GM18951 (cell line): ENCODE data around the gene KCNIP3.

ENCODE experiments used
- POLR2A ChIP-seq: IDR thresholded peaks from 4 replicates; pipeline ENCODE4 v1.6.1; 2011; ENCODE audit warnings: mild to moderate bottlenecking; ENCODE audit not compliant: insufficient read length, insufficient read depth; ENCODE audit errors: extremely low read depth
- in situ Hi-C: fragments of 300-500 bp; cut with MboI; formaldehyde crosslinking; loops from one replicate; pipeline ENCODE4 v1.12.0; 2022; ENCODE audit warnings: low sequenced_read_pairs, mixed read lengths, inconsistent platforms; ENCODE audit not compliant: unreplicated experiment

Gene KCNIP3

DNA sequence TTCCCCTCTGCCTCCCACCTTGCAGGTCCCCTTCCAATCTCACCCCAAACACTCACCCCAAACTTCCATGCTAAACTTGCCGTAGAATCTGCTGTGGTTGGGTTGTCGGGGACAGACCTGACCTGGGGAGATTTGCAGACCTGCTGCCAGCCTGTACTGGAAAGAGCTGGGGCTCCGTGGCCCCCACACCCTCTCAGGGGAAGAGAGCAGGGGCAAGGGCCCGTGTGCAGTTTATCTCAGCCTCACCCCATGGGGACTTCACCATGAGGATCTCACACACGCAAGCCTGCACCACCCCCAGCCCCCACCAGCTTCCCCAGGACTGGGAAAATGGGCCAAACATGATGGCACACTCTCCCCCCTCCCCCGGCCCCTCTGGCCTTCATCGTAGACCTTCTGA, 30.7 kb downstream of the KCNIP3 start:
- in situ Hi-C loops: no loop called here
- no peak for TF ChIP-seq POLR2A

DNA sequence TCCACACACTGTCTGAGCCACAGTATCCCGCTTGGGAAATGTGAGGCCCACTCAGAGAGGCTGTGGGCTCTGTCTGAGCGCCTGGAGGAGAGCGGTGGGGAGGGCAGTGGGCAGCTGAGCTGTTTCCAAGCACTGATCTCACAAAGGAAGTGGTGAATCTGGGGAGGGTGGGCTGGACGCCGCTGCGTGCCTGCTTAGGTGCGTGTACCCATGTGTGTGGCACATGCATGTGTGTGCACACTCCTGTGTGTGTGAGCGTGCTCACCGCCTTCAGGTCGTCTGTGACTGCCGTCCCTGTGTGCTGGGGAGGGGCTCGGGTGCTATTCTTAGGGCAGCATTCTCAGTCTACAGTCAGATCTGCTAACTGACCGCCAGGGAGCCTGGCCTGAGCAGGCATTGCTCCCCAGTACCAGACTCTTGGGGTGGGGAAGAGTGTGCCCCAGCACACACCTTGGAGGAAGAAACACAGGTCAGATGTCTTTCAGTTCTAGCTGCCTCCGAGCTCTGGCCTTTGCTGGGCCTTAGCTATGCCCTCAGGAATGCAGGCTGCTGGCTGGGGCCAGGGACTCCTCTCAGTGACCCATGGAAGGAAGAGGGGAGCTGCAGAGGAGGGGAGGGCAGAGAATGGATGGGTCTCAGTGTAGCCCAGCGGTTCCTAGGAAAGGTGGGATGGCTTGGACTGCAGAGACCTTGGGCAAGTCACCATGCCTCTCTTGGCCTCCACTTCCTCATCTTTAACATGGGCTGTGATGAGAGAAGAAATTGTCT, 31.4 kb downstream of the KCNIP3 start:
- in situ Hi-C loops: no loop called here
- no peak for TF ChIP-seq POLR2A

DNA sequence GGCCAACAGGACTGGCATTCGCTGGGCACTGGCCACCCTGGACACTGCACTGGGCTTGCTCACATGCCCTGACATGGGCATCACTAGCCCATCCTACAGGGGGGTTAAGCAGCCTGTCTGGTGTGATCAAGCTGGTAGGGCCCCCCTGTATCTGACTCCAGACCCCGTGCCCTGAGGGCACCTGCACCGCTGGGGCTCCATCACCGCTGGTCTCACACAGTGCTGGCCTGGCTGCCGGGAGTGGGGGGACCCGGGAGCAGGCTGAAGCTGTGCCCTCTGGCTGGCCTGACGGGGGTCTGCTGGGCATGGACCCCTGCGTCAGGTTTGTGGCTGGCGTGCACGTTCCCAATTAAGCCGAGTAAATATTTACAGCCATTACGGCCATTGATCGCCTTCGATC, 32.3 kb downstream of the KCNIP3 start:
- in situ Hi-C loops: no loop called here
- no peak for TF ChIP-seq POLR2A

DNA sequence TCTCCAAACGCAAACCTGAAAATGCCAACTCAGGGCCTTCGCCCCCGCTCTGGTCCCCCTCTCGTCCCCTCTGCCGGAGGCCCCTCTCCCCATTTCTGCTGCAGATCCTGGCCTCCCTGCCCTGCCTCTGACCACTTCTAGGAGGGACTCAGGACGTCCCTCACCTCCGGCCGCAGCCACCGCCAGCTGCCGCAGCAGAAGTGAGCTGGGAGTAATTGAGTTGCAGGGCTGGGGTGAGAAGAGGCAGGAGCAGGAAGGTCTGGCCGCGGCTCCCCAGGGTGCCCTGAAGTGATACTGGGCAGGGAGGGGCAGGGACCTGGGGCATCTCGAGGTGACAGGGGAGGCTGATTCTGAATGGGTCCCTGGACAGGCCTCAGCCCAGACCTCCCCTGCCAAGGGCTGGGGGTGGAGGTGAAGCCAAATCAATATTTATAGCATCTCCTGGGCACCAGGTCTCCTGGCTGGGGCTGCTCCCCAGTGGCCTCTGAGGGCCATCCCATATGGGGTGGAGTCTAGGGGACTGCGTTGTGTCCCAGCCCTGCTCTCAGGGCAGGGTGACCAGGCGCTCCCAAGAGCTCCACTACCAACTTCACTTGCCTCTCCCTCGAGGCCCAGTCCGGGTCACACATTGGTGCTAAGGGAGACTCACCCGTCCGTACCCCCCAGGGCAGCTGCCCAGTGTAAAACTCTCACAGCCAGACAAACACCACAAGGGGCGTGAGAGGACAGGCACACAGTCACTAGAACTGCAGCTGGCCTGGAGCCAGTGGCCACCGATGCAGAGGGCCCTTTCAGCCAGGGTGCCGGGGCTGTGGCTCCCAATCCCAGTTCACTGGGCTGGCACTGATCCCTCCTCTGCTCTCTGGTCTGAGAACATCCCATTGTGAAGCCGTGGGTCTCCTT, 33.0 kb downstream of the KCNIP3 start:
- in situ Hi-C loops: no loop called here
- TF ChIP-seq POLR2A: no peak

DNA sequence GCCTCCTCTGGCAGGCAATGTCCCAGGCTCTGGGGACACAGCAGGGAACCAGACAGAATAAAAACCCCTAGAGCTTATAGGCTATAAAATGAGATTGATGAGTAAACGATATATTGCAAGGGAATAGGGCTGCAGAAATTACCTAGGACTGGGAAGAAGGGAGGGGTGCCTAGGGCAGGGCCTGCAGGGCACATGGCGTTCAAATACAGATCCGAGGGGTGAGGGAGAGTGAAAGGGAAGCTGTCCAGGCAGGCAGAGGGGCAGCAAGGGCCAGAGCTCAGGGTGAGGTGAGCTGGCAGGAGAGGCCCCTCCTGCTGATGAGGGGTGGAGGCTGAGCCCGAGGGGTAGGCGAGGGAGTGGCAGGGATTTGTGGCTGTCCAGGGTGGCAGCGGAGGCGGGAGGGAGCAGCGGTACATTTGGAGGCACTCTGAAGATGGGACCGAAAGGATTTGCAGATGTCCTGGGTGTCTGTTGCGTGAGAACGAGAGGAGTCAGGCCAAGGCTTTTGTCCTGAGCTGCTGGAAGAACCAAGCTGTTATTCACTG, 33.7 kb downstream of the KCNIP3 start:
- no peak for TF ChIP-seq POLR2A
- in situ Hi-C loops: no loop called here

DNA sequence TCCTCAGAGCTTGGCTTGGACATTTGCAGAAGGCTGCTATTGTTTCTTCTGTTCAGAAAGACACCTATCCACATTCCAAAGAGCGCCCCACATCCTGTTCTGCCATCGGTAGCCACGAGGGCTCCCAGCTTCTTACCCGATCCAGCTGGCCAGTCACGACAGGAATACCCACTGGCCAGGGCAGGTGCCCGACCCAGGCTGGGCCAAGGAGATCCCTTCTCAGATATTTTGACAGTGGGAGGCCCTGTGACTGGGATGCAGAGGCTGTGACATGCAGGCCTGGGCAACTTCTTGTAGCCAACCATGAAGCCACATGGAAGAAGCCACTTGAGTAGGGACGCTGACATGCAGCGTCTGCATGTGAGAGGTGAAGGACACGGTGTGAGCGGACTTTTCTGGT, 34.5 kb downstream of the KCNIP3 start:
- no peak for TF ChIP-seq POLR2A
- in situ Hi-C loops: no loop called here

DNA sequence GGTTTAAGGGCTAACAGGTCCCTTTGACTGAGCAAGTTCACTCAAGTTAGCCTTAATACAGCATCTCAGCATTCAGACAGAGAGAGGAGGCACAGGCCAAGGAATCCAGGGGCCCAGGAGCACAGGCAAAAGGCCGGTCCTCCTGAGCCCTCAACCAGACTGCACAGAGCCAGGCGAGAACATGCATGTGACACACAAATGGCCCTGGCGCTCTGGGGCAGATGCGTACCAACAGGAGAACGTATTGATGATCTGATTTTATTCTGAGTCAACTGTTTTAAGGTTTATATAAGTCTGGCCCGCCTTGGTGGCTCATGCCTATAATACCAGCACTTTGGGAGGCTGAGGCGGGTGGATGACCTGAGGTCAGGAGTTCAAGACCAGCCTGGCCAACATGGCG, 34.9 kb downstream of the KCNIP3 start:
- no peak for TF ChIP-seq POLR2A
- in situ Hi-C loops: no loop called here

DNA sequence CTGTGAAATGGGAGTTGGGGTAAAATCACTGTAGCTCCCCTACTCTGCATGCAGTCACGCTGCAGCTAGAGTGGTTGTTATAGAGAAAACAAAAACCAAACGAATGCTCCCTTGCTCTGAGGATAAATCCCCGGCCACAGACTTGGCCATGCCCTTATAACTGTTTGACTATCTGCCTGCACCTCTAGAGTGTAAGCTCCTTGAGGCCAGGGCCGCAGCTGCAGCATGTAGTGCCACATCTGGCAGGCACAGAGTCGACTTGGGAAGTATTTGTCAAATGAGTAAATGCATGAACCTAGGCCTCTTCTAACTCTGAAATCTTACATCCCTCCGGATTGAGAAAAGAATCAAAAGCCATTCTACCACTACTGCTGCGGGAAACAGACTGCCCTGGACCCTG, 35.9 kb downstream of the KCNIP3 start:
- in situ Hi-C loops: no loop called here
- TF ChIP-seq POLR2A: no peak

DNA sequence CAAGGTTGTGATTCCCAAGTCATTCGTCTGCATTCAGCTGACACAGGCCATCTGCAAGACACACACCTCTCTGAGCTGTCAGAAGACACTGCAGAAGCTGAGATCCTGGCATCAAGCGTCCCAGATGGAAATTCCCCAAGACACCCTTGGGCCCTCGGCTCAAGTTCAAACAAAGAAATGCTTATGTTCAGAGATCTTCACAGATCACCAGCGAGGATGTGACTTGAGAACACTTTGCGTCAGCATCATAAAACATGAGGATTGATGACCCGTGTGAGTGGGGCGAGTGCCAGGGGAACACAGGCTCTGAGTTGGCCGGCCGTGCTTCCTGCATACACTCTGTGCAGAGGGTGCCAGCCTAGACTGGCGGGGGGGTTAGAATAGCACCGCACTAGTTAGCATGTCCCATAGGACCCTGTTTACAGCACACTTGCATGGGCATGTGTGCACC, 36.8 kb downstream of the KCNIP3 start:
- in situ Hi-C loops: no loop called here
- no peak for TF ChIP-seq POLR2A

DNA sequence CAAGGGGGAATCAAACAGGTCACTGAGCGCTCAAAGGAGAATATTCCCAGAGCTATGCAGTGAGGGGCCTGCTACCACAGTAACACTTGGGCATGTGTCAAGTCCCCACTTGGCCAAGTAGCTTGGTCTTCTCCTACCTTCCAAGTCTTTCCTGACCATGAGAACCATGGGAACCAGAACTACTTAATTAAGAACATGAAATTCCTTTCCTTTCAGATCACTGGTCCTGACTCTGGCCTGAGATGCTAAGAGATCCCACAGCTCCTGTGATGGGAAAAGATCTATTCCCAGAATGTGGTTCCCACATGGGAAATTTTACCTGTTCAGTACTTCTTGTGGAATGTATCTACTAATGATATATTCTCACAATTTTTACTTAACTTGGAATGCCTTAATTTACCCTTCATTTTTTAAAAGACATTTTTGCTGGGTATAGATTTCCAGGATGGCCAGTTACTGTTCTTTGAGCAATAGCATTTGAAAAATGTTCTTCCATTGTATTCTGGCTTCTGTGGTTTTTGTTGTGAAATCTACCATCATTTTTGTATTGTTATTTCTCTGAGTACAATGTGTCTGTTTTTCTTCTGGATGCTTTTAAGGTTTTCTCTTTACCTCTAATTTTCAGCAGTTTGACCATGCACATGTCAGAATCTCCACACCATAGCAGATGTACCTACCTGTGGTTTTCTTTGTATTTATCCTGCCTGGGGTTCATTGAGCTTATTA, 37.9 kb downstream of the KCNIP3 start:
- TF ChIP-seq POLR2A: no peak
- in situ Hi-C loops: no loop called here

DNA sequence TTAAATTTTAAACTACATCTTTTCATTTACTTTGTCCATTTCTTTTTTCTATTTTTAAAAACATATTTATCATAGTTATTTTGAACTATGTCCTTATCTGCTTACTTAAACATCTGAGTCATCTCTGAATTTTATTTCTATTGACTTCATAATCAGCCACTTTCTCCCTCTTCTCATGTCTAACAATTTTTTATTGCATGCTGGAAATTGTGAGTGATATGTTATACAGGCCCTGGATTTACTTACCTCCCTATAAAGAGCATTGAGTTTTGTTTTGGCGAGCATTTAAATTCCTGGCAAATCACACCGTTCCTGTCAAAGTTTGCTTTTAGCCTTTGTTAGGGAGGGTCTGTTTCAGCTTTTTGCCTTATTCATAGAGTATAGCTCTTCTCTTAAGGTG, 39.3 kb downstream of the KCNIP3 start:
- in situ Hi-C loops: no loop called here
- TF ChIP-seq POLR2A: no peak

DNA sequence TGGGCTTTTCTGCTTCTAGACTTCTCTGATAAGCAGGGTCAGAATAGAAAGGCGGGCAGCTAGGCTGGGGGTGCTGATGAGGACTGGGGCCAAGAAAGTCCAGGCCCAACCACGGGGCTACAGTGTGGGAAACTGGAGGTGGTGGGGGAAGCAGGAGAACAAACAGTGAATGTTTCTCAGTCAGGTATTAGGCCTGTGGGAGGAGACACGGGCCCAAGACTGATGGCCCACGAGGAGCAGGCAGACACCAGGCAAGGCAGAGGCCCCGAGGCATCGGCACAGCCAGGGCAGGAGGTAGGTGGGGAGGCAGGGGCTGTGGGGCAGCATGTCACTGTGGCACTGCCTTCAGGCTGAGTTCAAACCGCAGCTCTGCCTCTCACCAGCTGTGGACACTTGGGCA, 40.7 kb downstream of the KCNIP3 start:
- in situ Hi-C loops: no loop called here

More for the DNA sequence above, 40.7 kb downstream of the KCNIP3 start:
- TF ChIP-seq POLR2A: no peak
